Gastrocnemius medialis (tissue), 4 donors: ENCODE measurements around the gene FRMPD4. TPM values are rescaled to one million over a fixed set of nuclear protein-coding genes. Genes with fewer than 3 reads are reported as not detected.

Experiments used
- ATAC-seq, 2 donors: fragments of 150-250 bp; one replicate each; pipeline ENCODE4 v1.9.1; 2016
- DNase-seq, 2 donors: peaks; one replicate each; pipeline ENCODE4 v3.0.0-alpha.2; 2019
- H3K27ac ChIP-seq, 4 donors: fragments of 200-600 bp; sonication (generic); 1 replicate in 1 of 4; 2 replicates in 3 of 4; pipeline ENCODE4 v1.5.1; 2016 to 2018; ENCODE audit warnings: mild to moderate bottlenecking in 2 of 4, moderate library complexity in 1 of 4
- H3K27me3 ChIP-seq, 3 donors: fragments of 200-600 bp; sonication (generic) in 2 of 3; 1 replicate in 1 of 3; 2 replicates in 2 of 3; pipeline versions ENCODE4 v1.5.1 to v1.6.0; 2016 to 2019; ENCODE audit warnings: mild to moderate bottlenecking in 1 of 3, moderate library complexity in 1 of 3
- H3K36me3 ChIP-seq, 2 donors: fragments of 200-600 bp; sonication (generic) in 1 of 2; one replicate each; pipeline ENCODE4 v1.5.1; 2017 to 2018
- H3K4me1 ChIP-seq, 2 donors: fragments of 200-600 bp; sonication (generic) in 1 of 2; one replicate each; pipeline ENCODE4 v1.5.1; 2016 to 2017; ENCODE audit warnings: mild to moderate bottlenecking in 2 of 2
- H3K4me3 ChIP-seq, 4 donors: fragments of 200-600 bp; sonication (generic) in 3 of 4; 1 replicate in 1 of 4; 2 replicates in 3 of 4; pipeline ENCODE4 v1.5.1; 2016 to 2019; ENCODE audit warnings: mild to moderate bottlenecking in 2 of 4
- H3K9me3 ChIP-seq, 3 donors: fragments of 200-600 bp; sonication (generic) in 2 of 3; 1 replicate in 1 of 3; 2 replicates in 2 of 3; pipeline ENCODE4 v1.5.1; 2016 to 2019
- CTCF ChIP-seq, 5 experiments: fragments of 450-650 bp in 3 of 5; fragments of 200-600 bp in 2 of 5; sonication (generic) in 2 of 5; IDR thresholded peaks in 4 of 5; conservative IDR thresholded peaks in 1 of 5; 1 replicate in 4 of 5; 2 replicates in 1 of 5; pipeline ENCODE4 v1.5.1; 2016 to 2019; ENCODE audit warnings: antibody characterized with exemption in 5 of 5, mild to moderate bottlenecking in 3 of 5, moderate library complexity in 3 of 5
- POLR2A ChIP-seq, 2 donors: fragments of 450-650 bp; IDR thresholded peaks; one replicate each; pipeline ENCODE4 v1.6.1; 2017; ENCODE audit warnings: antibody characterized with exemption in 2 of 2, mild to moderate bottlenecking in 2 of 2, moderate library complexity in 2 of 2
- in situ Hi-C, 4 donors: fragments of 200-750 bp; cut with MboI; loops; one replicate each; pipeline versions ENCODE4 v1.15.0 to v1.8.0; 2017; ENCODE audit warnings: low sequenced_read_pairs in 4 of 4
- intact Hi-C: fragments of 100-400 bp; cut with DNase I; formaldehyde crosslinking; loops from one replicate; pipeline ENCODE4 v1.15.1; 2023; ENCODE audit warnings: low total_unique reads
- total RNA-seq, 4 donors: library from RNA; depleted of rRNA; stranded (reverse); fragments of >200 nt; gene quantifications; one replicate each; pipeline versions ENCODE4 v1.1.0 to v1.2.3, GENCODE V29; 2016

FRMPD4 gene
- total RNA-seq, 4 donors from 2014 or later = 0.02 TPM; not detected in 3

- no peaks in the 10 kb centered on the region for H3K27me3 ChIP-seq
- no peak overlapping the region for H3K4me3 ChIP-seq
- TF ChIP-seq POLR2A (IDR thresholded peaks at IDR 0.05) (no peak), CTCF (IDR thresholded peaks at IDR 0.05 in 4 of 5, conservative IDR thresholded peaks at IDR 0.05 in 1 of 5) (no peak)
- intact Hi-C loops = no loop called here
- no peaks in the 10 kb centered on the region for H3K4me1 ChIP-seq
- no peaks in the 10 kb centered on the region for H3K9me3 ChIP-seq
- ATAC-seq (no peak), DNase-seq (no peak)
- in situ Hi-C loops = no loop called here
- no peaks in the 10 kb centered on the region for H3K36me3 ChIP-seq
- H3K27ac ChIP-seq = no peak overlapping the region
Observed at GRCh38 chrX:12307961-12308360, 169.7 kb downstream of the FRMPD4 start.

GRCh38 chrX:12308420-12308819, 170.1 kb downstream of the FRMPD4 start:
- no peak for DNase-seq
- Histone ChIP-seq H3K9me3 (no peaks in the 10 kb centered on the region), H3K4me3 (no peak overlapping the region), H3K36me3 (no peaks in the 10 kb centered on the region), H3K4me1 (no peaks in the 10 kb centered on the region), H3K27me3 (no peaks in the 10 kb centered on the region), H3K27ac (no peak overlapping the region)
- TF ChIP-seq POLR2A (IDR thresholded peaks at IDR 0.05) (no peak), CTCF (IDR thresholded peaks at IDR 0.05 in 4 of 5, conservative IDR thresholded peaks at IDR 0.05 in 1 of 5) (no peak)
- no peak for ATAC-seq
- intact Hi-C loops = no loop called here
- in situ Hi-C loops = no loop called here

GRCh38 chrX:12309040-12309743, 170.9 kb downstream of the FRMPD4 start:
- no peak overlapping the region for H3K4me3 ChIP-seq
- H3K27ac ChIP-seq = no peak overlapping the region
- no peak for DNase-seq
- intact Hi-C loops = no loop called here
- no peaks in the 10 kb centered on the region for H3K9me3 ChIP-seq
- TF ChIP-seq POLR2A (IDR thresholded peaks at IDR 0.05) = no peak
- TF ChIP-seq CTCF (IDR thresholded peaks at IDR 0.05 in 4 of 5, conservative IDR thresholded peaks at IDR 0.05 in 1 of 5) = no peak
- no peak for ATAC-seq
- H3K4me1 ChIP-seq = no peaks in the 10 kb centered on the region
- in situ Hi-C loops = no loop called here
- no peaks in the 10 kb centered on the region for H3K27me3 ChIP-seq
- no peaks in the 10 kb centered on the region for H3K36me3 ChIP-seq

GRCh38 chrX:12309744-12310076, 171.4 kb downstream of the FRMPD4 start:
- DNase-seq (no peak), ATAC-seq (no peak)
- Histone ChIP-seq H3K36me3 (no peaks in the 10 kb centered on the region), H3K4me3 (no peak overlapping the region), H3K9me3 (no peaks in the 10 kb centered on the region), H3K27ac (no peak overlapping the region), H3K27me3 (no peaks in the 10 kb centered on the region), H3K4me1 (no peaks in the 10 kb centered on the region)
- TF ChIP-seq POLR2A (IDR thresholded peaks at IDR 0.05) (no peak), CTCF (IDR thresholded peaks at IDR 0.05 in 4 of 5, conservative IDR thresholded peaks at IDR 0.05 in 1 of 5) (no peak)
- intact Hi-C loops = loop anchor here (2.0 kb wide), 1 partner anchor 61 kb away; no protein-coding TSS in a partner anchor
- in situ Hi-C loops = no loop called here

GRCh38 chrX:12314651-12315050, 176.4 kb downstream of the FRMPD4 start:
- Histone ChIP-seq H3K36me3 (no peaks in the 10 kb centered on the region), H3K9me3 (no peaks in the 10 kb centered on the region), H3K4me3 (no peak overlapping the region), H3K4me1 (no peaks in the 10 kb centered on the region), H3K27me3 (no peaks in the 10 kb centered on the region), H3K27ac (no peak overlapping the region)
- TF ChIP-seq CTCF (IDR thresholded peaks at IDR 0.05 in 4 of 5, conservative IDR thresholded peaks at IDR 0.05 in 1 of 5) = no peak
- no peak for TF ChIP-seq POLR2A (IDR thresholded peaks at IDR 0.05)
- intact Hi-C loops (no loop called here), in situ Hi-C loops (no loop called here)
- ATAC-seq = no peak
- DNase-seq = no peak
